GM18861 (cell line): ENCODE data around the gene MGAT5B.

Source experiments
- ATAC-seq: cut with Tn5 transposase; IDR thresholded peaks from one replicate; pipeline ENCODE4 v1.9.1; 2021; ENCODE audit not compliant: unreplicated experiment

The MGAT5B gene

GRCh38 chr17:76924345-76925342 is 56.4 kb downstream of the MGAT5B start:
- no peak for ATAC-seq

- ATAC-seq: no peak
These were observed 57.3 kb downstream of the MGAT5B start for GRCh38 chr17:76925441-76925891.

GRCh38 chr17:76926237-76926866 is 58.1 kb downstream of the MGAT5B start:
- no peak for ATAC-seq

GRCh38 chr17:76927577-76927976 is 59.4 kb downstream of the MGAT5B start:
- no peak for ATAC-seq

- no peak for ATAC-seq
These were observed 59.8 kb downstream of the MGAT5B start for GRCh38 chr17:76927982-76928381.

GRCh38 chr17:76929148-76929547 is 60.9 kb downstream of the MGAT5B start:
- no peak for ATAC-seq

- no peak for ATAC-seq
These were observed 61.4 kb downstream of the MGAT5B start for GRCh38 chr17:76929601-76930000.

GRCh38 chr17:76930107-76930506 is 61.9 kb downstream of the MGAT5B start:
- ATAC-seq: no peak

GRCh38 chr17:76932402-76933333 is 64.5 kb downstream of the MGAT5B start:
- no peak for ATAC-seq

GRCh38 chr17:76934561-76935320 is 66.5 kb downstream of the MGAT5B start:
- ATAC-seq: no peak

GRCh38 chr17:76935331-76935730 is 67.1 kb downstream of the MGAT5B start:
- ATAC-seq: no peak

GRCh38 chr17:76937238-76937637 is 69.0 kb downstream of the MGAT5B start:
- no peak for ATAC-seq

- no peak for ATAC-seq
These were observed 69.8 kb downstream of the MGAT5B start for GRCh38 chr17:76938009-76938408.

- ATAC-seq: no peak
These were observed 72.1 kb downstream of the MGAT5B start for GRCh38 chr17:76940295-76940694.

GRCh38 chr17:76940738-76941350 is 72.6 kb downstream of the MGAT5B start:
- no peak for ATAC-seq

- no peak for ATAC-seq
These were observed 75.0 kb downstream of the MGAT5B start for GRCh38 chr17:76943202-76943601.

- ATAC-seq: no peak
These were observed 75.6 kb downstream of the MGAT5B start for GRCh38 chr17:76943781-76944213.

- no peak for ATAC-seq
These were observed 76.3 kb downstream of the MGAT5B start for GRCh38 chr17:76944477-76944876.

GRCh38 chr17:76946111-76946771 is 78.0 kb downstream of the MGAT5B start:
- ATAC-seq: no peak
